BE2C (cell line): ENCODE measurements around the gene LAPTM5.

Experiments
- DNase-seq: peaks from one replicate; pipeline ENCODE4 v3.0.0-alpha.2; 2020
- H3K27me3 ChIP-seq: fragments of 250-450 bp; sonication (Bioruptor Pico); 2 replicates; pipeline ENCODE4 v1.5.1; 2020; ENCODE audit warnings: mild to moderate bottlenecking
- H3K36me3 ChIP-seq: fragments of 250-450 bp; sonication (Bioruptor Pico); 2 replicates; pipeline ENCODE4 v1.5.1; 2020; ENCODE audit warnings: mild to moderate bottlenecking
- H3K4me1 ChIP-seq: fragments of 250-450 bp; sonication (Bioruptor Pico); 2 replicates; pipeline ENCODE4 v1.5.1; 2020
- H3K4me3 ChIP-seq: 2 replicates; pipeline ENCODE4 v1.5.1; 2011; ENCODE audit warnings: low read depth, low read length
- H3K9me3 ChIP-seq: fragments of 250-450 bp; sonication (Bioruptor Pico); 2 replicates; pipeline ENCODE4 v1.5.1; 2020
- CTCF ChIP-seq: IDR thresholded peaks from 2 replicates; pipeline ENCODE4 v1.5.1; 2012; ENCODE audit warnings: mild to moderate bottlenecking, low read depth, low read length

LAPTM5 gene

GRCh38 chr1:30735124-30735523 is 22.4 kb downstream of the LAPTM5 start:
- no peaks in the 10 kb centered on the region for H3K4me1 ChIP-seq
- no peaks in the 10 kb centered on the region for H3K9me3 ChIP-seq
- H3K4me3 ChIP-seq: no peak overlapping the region
- no peak for DNase-seq
- no peaks in the 10 kb centered on the region for H3K36me3 ChIP-seq
- H3K27me3 ChIP-seq: no peaks in the 10 kb centered on the region
- no peak for TF ChIP-seq CTCF

GRCh38 chr1:30734580-30734979 is 23.0 kb downstream of the LAPTM5 start:
- Histone ChIP-seq H3K36me3 (no peaks in the 10 kb centered on the region), H3K4me1 (no peaks in the 10 kb centered on the region), H3K4me3 (no peak overlapping the region), H3K27me3 (no peaks in the 10 kb centered on the region), H3K9me3 (no peaks in the 10 kb centered on the region)
- no peak for DNase-seq
- no peak for TF ChIP-seq CTCF

GRCh38 chr1:30734106-30734505 is 23.5 kb downstream of the LAPTM5 start:
- no peaks in the 10 kb centered on the region for H3K27me3 ChIP-seq
- H3K9me3 ChIP-seq: no peaks in the 10 kb centered on the region
- no peak overlapping the region for H3K4me3 ChIP-seq
- H3K36me3 ChIP-seq: no peaks in the 10 kb centered on the region
- DNase-seq: no peak
- no peak for TF ChIP-seq CTCF
- no peaks in the 10 kb centered on the region for H3K4me1 ChIP-seq

- H3K4me1 ChIP-seq: no peaks in the 10 kb centered on the region
- TF ChIP-seq CTCF: no peak
- no peak for DNase-seq
- no peaks in the 10 kb centered on the region for H3K9me3 ChIP-seq
- H3K36me3 ChIP-seq: no peaks in the 10 kb centered on the region
- H3K4me3 ChIP-seq: no peak overlapping the region
- no peaks in the 10 kb centered on the region for H3K27me3 ChIP-seq
Observed at GRCh38 chr1:30733493-30733892, 24.1 kb downstream of the LAPTM5 start.

GRCh38 chr1:30732277-30732996 is 25.1 kb downstream of the LAPTM5 start:
- no peak for DNase-seq
- no peak overlapping the region for H3K4me3 ChIP-seq
- H3K9me3 ChIP-seq: no peaks in the 10 kb centered on the region
- H3K36me3 ChIP-seq: no peaks in the 10 kb centered on the region
- no peak for TF ChIP-seq CTCF
- no peaks in the 10 kb centered on the region for H3K4me1 ChIP-seq
- H3K27me3 ChIP-seq: no peaks in the 10 kb centered on the region

GRCh38 chr1:30731806-30732276 is 25.7 kb downstream of the LAPTM5 start:
- no peak overlapping the region for H3K4me3 ChIP-seq
- H3K36me3 ChIP-seq: no peaks in the 10 kb centered on the region
- no peaks in the 10 kb centered on the region for H3K9me3 ChIP-seq
- no peaks in the 10 kb centered on the region for H3K27me3 ChIP-seq
- no peak for DNase-seq
- no peaks in the 10 kb centered on the region for H3K4me1 ChIP-seq
- TF ChIP-seq CTCF: no peak
